Mesendoderm (in vitro differentiated cells): ENCODE data around the gene NPPA.
"Not testable (repeated sequence)": the region's sequence is repeated elsewhere in the genome, so short reads cannot be mapped to it uniquely, and the experiment has no call there.

Experiments used
- DNase-seq: peaks from one replicate; pipeline ENCODE4 v3.0.0; 2013
- H2AK5ac ChIP-seq: 2 replicates; pipeline ENCODE4 v1.6.1; 2013; ENCODE audit warnings: low read length, inconsistent platforms
- H2BK120ac ChIP-seq: 2 replicates; pipeline ENCODE4 v1.6.1; 2013; ENCODE audit warnings: low read depth, mild to moderate bottlenecking, low read length, moderate library complexity, mixed read lengths
- H2BK15ac ChIP-seq: replicated peaks from 2 replicates; pipeline ENCODE4 v1.6.1; 2013; ENCODE audit warnings: low read depth, mild to moderate bottlenecking, moderate library complexity
- H2BK5ac ChIP-seq: 2 replicates; pipeline ENCODE4 v1.6.1; 2013; ENCODE audit warnings: low read length, inconsistent platforms
- H3K18ac ChIP-seq: 2 replicates; pipeline ENCODE4 v1.6.1; 2013; ENCODE audit warnings: mild to moderate bottlenecking, low read length, mixed read lengths
- H3K23ac ChIP-seq: one replicate; pipeline ENCODE4 v1.6.1; 2013; ENCODE audit warnings: low read length
- H3K27ac ChIP-seq: 2 replicates; pipeline ENCODE4 v1.5.1; 2013; ENCODE audit warnings: low read depth, mild to moderate bottlenecking, inconsistent platforms, low read length, moderate library complexity
- H3K27me3 ChIP-seq: 2 replicates; pipeline ENCODE4 v1.6.1; 2013; ENCODE audit warnings: low read length, control low read depth, mild to moderate bottlenecking, inconsistent platforms; ENCODE audit not compliant: insufficient read depth, poor library complexity
- H3K36me3 ChIP-seq: 2 replicates; pipeline ENCODE4 v1.6.1; 2013; ENCODE audit warnings: low read length, inconsistent platforms; ENCODE audit not compliant: control insufficient read depth, insufficient read depth
- H3K4ac ChIP-seq: one replicate; pipeline ENCODE4 v1.6.1; 2013; ENCODE audit warnings: low read depth, mild to moderate bottlenecking, low read length, moderate library complexity
- H3K4me1 ChIP-seq: 2 replicates; pipeline ENCODE4 v1.6.1; 2013; ENCODE audit warnings: low read depth, low read length, inconsistent platforms; ENCODE audit not compliant: control insufficient read depth
- H3K4me2 ChIP-seq: 2 replicates; pipeline ENCODE4 v1.6.1; 2013; ENCODE audit warnings: low read length
- H3K4me3 ChIP-seq: 2 replicates; pipeline ENCODE4 v1.5.1; 2013; ENCODE audit warnings: mild to moderate bottlenecking, low read length
- H3K56ac ChIP-seq: one replicate; pipeline ENCODE4 v1.6.1; 2013; ENCODE audit warnings: low read length
- H3K79me1 ChIP-seq: 2 replicates; pipeline ENCODE4 v1.6.1; 2013; ENCODE audit warnings: low read length, inconsistent platforms
- H3K79me2 ChIP-seq: 2 replicates; pipeline ENCODE4 v1.6.1; 2013; ENCODE audit warnings: mild to moderate bottlenecking, low read length; ENCODE audit not compliant: control insufficient read depth, insufficient read depth
- H3K9ac ChIP-seq: 2 replicates; pipeline ENCODE4 v1.6.1; 2013; ENCODE audit warnings: low read length, inconsistent platforms
- H4K5ac ChIP-seq: one replicate; pipeline ENCODE4 v1.6.1; 2013; ENCODE audit warnings: low read length
- H4K8ac ChIP-seq: one replicate; pipeline ENCODE4 v1.6.1; 2013; ENCODE audit warnings: low read depth, mild to moderate bottlenecking, control low read depth, low read length, moderate library complexity
- WGBS: extraction: QIAGEN DNeasy Blood & Tissue Kit; methylation state at CpG from one replicate; pipeline ENCODE4 v1.1.7; 2013; ENCODE audit warnings: low lambda C conversion rate, missing lambda C conversion rate; ENCODE audit not compliant: insufficient coverage; ENCODE audit errors: extremely low coverage; 5-methylcytosine and 5-hydroxymethylcytosine counted together

NPPA gene

DNA sequence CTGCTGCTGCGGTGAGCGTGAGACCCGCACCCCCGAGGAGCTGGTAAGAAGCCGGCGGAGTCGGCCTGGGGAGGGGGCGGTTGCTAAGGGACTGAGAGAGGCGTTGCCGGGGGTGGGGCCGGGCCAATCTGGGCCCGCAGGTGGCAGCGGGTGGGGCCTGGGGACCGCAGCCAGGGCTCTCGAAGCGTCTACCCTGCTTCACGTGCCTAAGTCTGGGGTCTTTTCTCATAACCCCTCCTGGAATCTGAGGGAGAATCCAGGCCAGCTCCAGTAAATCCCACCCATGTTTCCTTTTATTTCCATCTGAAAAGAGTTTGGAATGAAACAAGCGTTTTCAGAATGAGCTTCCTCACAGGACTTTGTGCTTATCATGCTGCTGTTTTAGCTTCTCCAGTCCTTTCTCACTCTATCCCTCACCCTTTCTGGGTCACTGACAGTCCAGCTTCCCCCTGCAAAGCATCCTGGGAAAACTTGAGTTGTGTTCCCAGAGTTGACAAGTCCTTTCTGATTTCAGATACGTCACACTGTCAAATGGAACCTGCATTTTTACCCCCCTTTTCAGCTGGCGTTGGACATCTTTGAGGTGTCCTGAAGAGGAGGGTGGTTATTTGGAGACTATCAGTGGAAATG is 41.2 kb downstream of the NPPA start:
- H3K36me3 ChIP-seq, result peaks cover 2% of the 10 kb centered on the region
- peak overlapping the region; percentile 41 for H3K4ac ChIP-seq
- H4K5ac ChIP-seq, result no peak overlapping the region
- peak overlapping the region; percentile 72 for H2BK5ac ChIP-seq
- peak; percentile 36 for DNase-seq
- no peaks in the 10 kb centered on the region for H3K27me3 ChIP-seq
- H2AK5ac ChIP-seq, result no peak overlapping the region
- H4K8ac ChIP-seq, result peak overlapping the region; percentile 28
- H3K4me2 ChIP-seq, result peak overlapping the region; percentile 32
- H3K27ac ChIP-seq, result peak overlapping the region; percentile 90
- H3K18ac ChIP-seq, result peak overlapping the region; percentile 55
- no peak overlapping the region for H2BK15ac ChIP-seq
- peak overlapping the region; percentile 17 for H2BK120ac ChIP-seq
- H3K4me1 ChIP-seq, result peaks cover 12% of the 10 kb centered on the region
- H3K9ac ChIP-seq, result peak overlapping the region; percentile 85
- WGBS, result no CpG with 5 or more reads among the region's 20 CpGs
- peaks cover 27% of the 10 kb centered on the region for H3K79me2 ChIP-seq
- H3K4me3 ChIP-seq, result peak overlapping the region; percentile 72
- peak overlapping the region; percentile 95 for H3K56ac ChIP-seq
- H3K23ac ChIP-seq, result no peak overlapping the region
- peaks cover 15% of the 10 kb centered on the region for H3K79me1 ChIP-seq

DNA sequence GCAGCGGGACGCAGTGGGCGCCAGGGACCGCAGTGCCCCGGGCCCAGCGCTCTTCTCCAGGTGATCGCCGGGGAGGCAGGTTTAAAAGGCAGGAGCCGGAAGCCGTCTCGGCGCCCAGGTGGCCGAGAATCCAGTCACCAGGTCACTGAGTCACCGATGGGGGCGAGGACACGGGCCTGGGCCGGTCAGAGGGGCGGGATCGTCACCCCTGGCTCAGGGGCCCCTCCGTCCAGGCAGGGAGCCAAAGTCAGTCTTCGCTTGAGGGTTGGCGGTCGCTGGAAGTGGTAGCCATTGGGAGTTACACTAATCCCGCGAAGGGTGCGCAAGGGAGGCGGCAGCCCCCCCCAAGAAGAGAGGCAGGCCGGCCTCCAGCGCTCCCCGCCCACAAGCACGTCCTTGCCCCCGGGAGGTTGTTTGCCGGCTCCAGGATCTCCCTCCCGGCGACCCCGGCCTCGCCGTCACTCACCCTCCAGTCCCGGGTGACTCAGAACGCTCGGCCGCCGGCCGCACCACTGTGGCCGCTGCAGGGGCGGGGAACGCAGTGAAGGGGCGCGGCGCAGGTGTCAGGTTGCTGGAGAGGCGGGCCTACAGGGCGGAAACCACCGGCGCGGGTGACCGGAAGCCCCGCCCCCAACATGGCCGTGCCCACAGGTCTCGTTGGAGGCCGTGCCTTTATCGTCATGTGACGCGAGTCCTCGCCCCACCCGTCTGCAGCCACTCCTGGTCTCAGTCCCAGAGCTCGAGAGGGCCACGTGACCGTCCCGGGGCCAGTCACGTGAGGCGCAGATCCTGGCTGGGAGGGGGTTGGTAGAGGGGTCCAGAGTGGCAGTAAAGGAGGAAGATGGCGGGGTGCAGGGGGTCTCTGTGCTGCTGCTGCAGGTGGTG is 41.9 kb downstream of the NPPA start, which contains the start of the genes CLCN6 and MTHFR:
CLCN6 (plus strand) TSS at position 770 of the 885 bp plus-strand sequence; CDS start at position 842, 72 bp downstream.
MTHFR (minus strand) TSS at position 543 of the 885 bp plus-strand sequence. CDS start 2,848 bp downstream, outside the sequence.
- Histone ChIP-seq H2BK5ac (peak within 1 kb of the TSS; percentile 85), H3K79me1 (peaks cover 15% of the 10 kb centered on the region), H3K27ac (peak within 1 kb of the TSS; percentile 95), H4K8ac (peak within 1 kb of the TSS; percentile 28), H2AK5ac (peak within 1 kb of the TSS; percentile 83), H3K79me2 (peaks cover 27% of the 10 kb centered on the region), H2BK120ac (peak within 1 kb of the TSS; percentile 17), H3K4me1 (peaks cover 12% of the 10 kb centered on the region), H4K5ac (no peak within 1 kb of the TSS), H3K56ac (peak within 1 kb of the TSS; percentile 99), H2BK15ac (no peak within 1 kb of the TSS), H3K27me3 (no peaks in the 10 kb centered on the region), H3K23ac (no peak within 1 kb of the TSS), H3K36me3 (peaks cover 4% of the 10 kb centered on the region), H3K9ac (peak within 1 kb of the TSS; percentile 96), H3K4me3 (peak within 1 kb of the TSS; percentile 84), H3K4me2 (peak within 1 kb of the TSS; percentile 95), H3K18ac (peak within 1 kb of the TSS; percentile 55), H3K4ac (peak within 1 kb of the TSS; percentile 41)
- peak; percentile 100 for DNase-seq
- WGBS, result no CpG with 5 or more reads among the region's 72 CpGs

DNA sequence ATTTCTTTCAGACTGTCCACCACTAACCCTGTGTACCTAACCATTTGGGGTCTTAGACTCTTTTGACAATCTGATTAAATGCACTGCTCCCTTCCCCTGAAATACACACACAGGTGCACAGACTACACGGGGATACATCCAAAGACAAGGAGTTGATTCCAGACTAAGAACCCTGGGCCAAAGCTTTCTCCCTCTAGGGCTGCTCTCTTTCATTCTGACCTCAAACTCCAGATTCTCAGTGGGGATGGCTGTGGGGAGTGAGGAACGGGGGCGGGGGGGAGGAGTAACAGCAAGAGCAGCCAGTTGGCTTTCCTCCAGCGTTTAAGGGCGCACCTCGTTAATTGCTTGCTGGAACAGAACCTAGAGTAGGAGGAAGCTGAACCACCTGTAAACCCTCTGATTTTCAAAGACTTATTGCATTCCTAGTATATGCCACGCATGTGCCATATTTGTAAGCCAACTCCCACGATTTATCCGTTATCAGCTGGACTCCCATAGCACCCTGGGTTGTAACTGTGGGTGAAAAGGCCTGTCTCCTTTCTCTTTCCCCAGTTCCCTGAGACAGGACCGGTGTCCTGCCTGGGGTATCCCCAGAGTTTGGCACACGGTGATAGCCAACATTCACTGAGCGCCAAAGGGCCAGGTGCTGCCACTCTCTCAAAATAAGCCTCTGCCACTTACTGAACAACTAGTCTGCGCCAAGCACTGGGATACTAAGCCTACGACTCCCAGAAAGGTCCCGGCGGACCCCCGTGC is 42.7 kb downstream of the NPPA start:
- no CpG with 5 or more reads among the region's 17 CpGs for WGBS
- DNase-seq, result peak; percentile 31
- H2BK15ac ChIP-seq, result no peak overlapping the region

DNA sequence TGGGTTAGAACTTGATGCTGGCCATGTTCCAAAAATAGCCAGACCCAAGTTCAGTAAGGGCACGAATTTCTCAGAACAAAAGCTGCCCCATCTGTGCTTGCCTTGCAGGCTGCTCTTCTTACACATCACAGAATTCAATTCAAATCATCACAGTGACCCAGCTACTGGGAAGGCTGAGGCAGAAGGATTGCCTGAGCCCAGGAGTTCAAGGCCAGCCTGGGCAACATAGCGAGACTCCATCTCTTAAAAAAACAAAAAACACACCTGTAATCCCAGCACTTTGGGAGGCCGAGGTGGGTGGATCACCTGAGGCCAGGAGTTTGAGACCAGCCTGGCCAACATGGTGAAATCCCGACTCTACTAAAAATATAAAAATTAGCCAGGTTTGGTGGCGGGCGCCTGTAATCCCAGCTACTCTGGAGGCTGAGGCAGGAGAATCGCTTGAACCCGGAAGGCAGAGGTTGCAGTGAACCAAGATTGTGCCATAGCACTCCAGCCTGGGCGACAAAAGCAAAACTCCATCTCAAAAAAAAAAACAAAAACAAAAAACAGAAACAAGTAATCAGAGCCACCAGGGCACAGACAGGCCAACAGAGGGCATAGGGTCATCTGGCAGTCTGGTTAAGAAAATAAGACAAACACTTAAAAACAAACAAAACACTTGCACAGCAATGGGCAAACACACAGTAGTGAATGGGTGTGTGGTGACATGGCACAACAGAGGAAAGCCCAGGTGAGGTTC is 43.5 kb downstream of the NPPA start:
- not testable (repeated sequence) for H2BK15ac ChIP-seq, H4K8ac ChIP-seq, H3K18ac ChIP-seq, H4K5ac ChIP-seq, H3K4me3 ChIP-seq, DNase-seq, H3K4ac ChIP-seq, H3K23ac ChIP-seq, H3K27ac ChIP-seq, H3K36me3 ChIP-seq, H3K27me3 ChIP-seq, H2BK120ac ChIP-seq
- peak overlapping the region; percentile 30 for H2BK5ac ChIP-seq
- peaks cover 12% of the 10 kb centered on the region for H3K4me1 ChIP-seq
- peak overlapping the region; percentile 69 for H2AK5ac ChIP-seq
- H3K79me2 ChIP-seq, result peaks cover 25% of the 10 kb centered on the region
- WGBS, result no CpG with 5 or more reads among the region's 9 CpGs
- H3K4me2 ChIP-seq, result peak overlapping the region; percentile 70
- peak overlapping the region; percentile 64 for H3K9ac ChIP-seq
- H3K56ac ChIP-seq, result peak overlapping the region; percentile 64
- H3K79me1 ChIP-seq, result peaks cover 13% of the 10 kb centered on the region

More for the DNA sequence above, 42.7 kb downstream of the NPPA start:
- peaks cover 12% of the 10 kb centered on the region for H3K4me1 ChIP-seq
- H2BK5ac ChIP-seq, result peak overlapping the region; percentile 78
- peak overlapping the region; percentile 95 for H3K4me2 ChIP-seq
- H2BK120ac ChIP-seq, result peak overlapping the region; percentile 16
- peak overlapping the region; percentile 4 for H3K4ac ChIP-seq
- peak overlapping the region; percentile 84 for H3K4me3 ChIP-seq
- H3K79me1 ChIP-seq, result peaks cover 15% of the 10 kb centered on the region
- H3K23ac ChIP-seq, result no peak overlapping the region
- H3K9ac ChIP-seq, result peak overlapping the region; percentile 96
- peak overlapping the region; percentile 25 for H3K18ac ChIP-seq
- H4K8ac ChIP-seq, result no peak overlapping the region
- peak overlapping the region; percentile 99 for H3K56ac ChIP-seq
- H3K79me2 ChIP-seq, result peaks cover 27% of the 10 kb centered on the region
- no peak overlapping the region for H4K5ac ChIP-seq
- peak overlapping the region; percentile 95 for H3K27ac ChIP-seq
- peak overlapping the region; percentile 83 for H2AK5ac ChIP-seq
- H3K27me3 ChIP-seq, result no peaks in the 10 kb centered on the region
- H3K36me3 ChIP-seq, result peaks cover 5% of the 10 kb centered on the region
